Liver (tissue), 9 donors: Measurements from ENCODE around the gene HYAL4. TPM values are rescaled to one million over a fixed set of nuclear protein-coding genes. Genes with fewer than 3 reads are reported as not detected.

Source experiments
- DNase-seq: peaks from one replicate; pipeline ENCODE4 v3.0.0-alpha.2; 2017; ENCODE audit warnings: low spot score
- H3K27ac ChIP-seq, 2 donors: one replicate each; pipeline ENCODE4 v1.7.0; 2013; ENCODE audit warnings: inconsistent platforms in 2 of 2, low read length in 2 of 2, control low read depth in 1 of 2, low read depth in 1 of 2, mild to moderate bottlenecking in 1 of 2
- H3K27me3 ChIP-seq, 4 donors: one replicate each; pipeline versions ENCODE4 v1.6.1 to v1.7.0; 2013; ENCODE audit warnings: low read length in 3 of 4, inconsistent platforms in 1 of 4, mild to moderate bottlenecking in 1 of 4, moderate library complexity in 1 of 4; ENCODE audit not compliant: control insufficient read depth in 4 of 4, insufficient read depth in 4 of 4
- H3K36me3 ChIP-seq, 4 donors: one replicate each; pipeline versions ENCODE4 v1.6.1 to v1.7.0; 2013; ENCODE audit warnings: low read length in 3 of 4, mild to moderate bottlenecking in 3 of 4, low read depth in 1 of 4, moderate library complexity in 1 of 4; ENCODE audit not compliant: control insufficient read depth in 4 of 4, insufficient read depth in 3 of 4
- H3K4me1 ChIP-seq, 4 donors: one replicate each; pipeline versions ENCODE4 v1.6.1 to v1.7.0; 2013; ENCODE audit warnings: low read length in 3 of 4, mild to moderate bottlenecking in 3 of 4, moderate library complexity in 1 of 4; ENCODE audit not compliant: control insufficient read depth in 4 of 4, insufficient read depth in 4 of 4
- H3K4me3 ChIP-seq, 3 donors: one replicate each; pipeline versions ENCODE4 v1.6.1 to v1.7.0; 2013; ENCODE audit warnings: low read length in 3 of 3, control low read depth in 1 of 3, low read depth in 1 of 3, mild to moderate bottlenecking in 1 of 3
- H3K9ac ChIP-seq, 2 donors: one replicate each; pipeline ENCODE4 v1.7.0; 2013; ENCODE audit warnings: low read length in 2 of 2, mild to moderate bottlenecking in 2 of 2, moderate library complexity in 2 of 2, control low read depth in 1 of 2, low read depth in 1 of 2
- H3K9me3 ChIP-seq, 4 donors: one replicate each; pipeline versions ENCODE4 v1.6.1 to v1.7.0; 2013; ENCODE audit warnings: low read length in 3 of 4; ENCODE audit not compliant: control insufficient read depth in 4 of 4
- ATF3 ChIP-seq: IDR thresholded peaks from 2 replicates; pipeline ENCODE4 v1.6.1; 2016; ENCODE audit warnings: antibody characterized with exemption
- EGR1 ChIP-seq, 2 donors: IDR thresholded peaks; 2 replicates each; pipeline ENCODE4 v1.6.1; 2016 to 2018; ENCODE audit warnings: antibody characterized with exemption in 2 of 2, low read depth in 2 of 2
- FOXA1 ChIP-seq: IDR thresholded peaks from 2 replicates; pipeline ENCODE4 v1.6.1; 2016; ENCODE audit warnings: antibody characterized with exemption
- FOXA2 ChIP-seq: IDR thresholded peaks from 2 replicates; pipeline ENCODE4 v1.6.1; 2016; ENCODE audit warnings: antibody characterized with exemption
- GABPA ChIP-seq, 2 donors: IDR thresholded peaks in 1 of 2; conservative IDR thresholded peaks in 1 of 2; 2 replicates each; pipeline ENCODE4 v1.6.1; 2016; ENCODE audit warnings: antibody characterized with exemption in 2 of 2, mild to moderate bottlenecking in 1 of 2, moderate library complexity in 1 of 2
- HNF4A ChIP-seq, 2 donors: conservative IDR thresholded peaks; 2 replicates each; pipeline ENCODE4 v1.6.1; 2016; ENCODE audit warnings: antibody characterized with exemption in 2 of 2, mild to moderate bottlenecking in 2 of 2
- HNF4G ChIP-seq: IDR thresholded peaks from 2 replicates; pipeline ENCODE4 v1.6.1; 2016; ENCODE audit warnings: antibody characterized with exemption
- JUND ChIP-seq, 2 donors: IDR thresholded peaks; 2 replicates each; pipeline ENCODE4 v1.6.1; 2016; ENCODE audit warnings: antibody characterized with exemption in 2 of 2
- MAX ChIP-seq: IDR thresholded peaks from 2 replicates; pipeline ENCODE4 v1.6.1; 2016; ENCODE audit warnings: antibody characterized with exemption
- NR2F2 ChIP-seq: IDR thresholded peaks from 2 replicates; pipeline ENCODE4 v1.6.1; 2016; ENCODE audit warnings: antibody characterized with exemption
- RAD21 ChIP-seq, 2 donors: IDR thresholded peaks; 2 replicates each; pipeline ENCODE4 v1.6.1; 2016; ENCODE audit warnings: antibody characterized with exemption in 2 of 2, mild to moderate bottlenecking in 2 of 2
- REST ChIP-seq: IDR thresholded peaks from 2 replicates; pipeline ENCODE4 v1.6.1; 2016; ENCODE audit warnings: antibody characterized with exemption, mild to moderate bottlenecking
- RXRA ChIP-seq, 2 donors: IDR thresholded peaks; 2 replicates each; pipeline ENCODE4 v1.6.1; 2017 to 2018; ENCODE audit warnings: antibody characterized with exemption in 2 of 2, mild to moderate bottlenecking in 1 of 2
- SP1 ChIP-seq: IDR thresholded peaks from 2 replicates; pipeline ENCODE4 v1.6.1; 2018; ENCODE audit warnings: antibody characterized with exemption, mild to moderate bottlenecking
- TAF1 ChIP-seq: conservative IDR thresholded peaks from 2 replicates; pipeline ENCODE4 v1.6.1; 2016; ENCODE audit warnings: antibody characterized with exemption, mild to moderate bottlenecking
- YY1 ChIP-seq: IDR thresholded peaks from 2 replicates; pipeline ENCODE4 v1.6.1; 2016; ENCODE audit warnings: antibody characterized with exemption, mild to moderate bottlenecking
- WGBS: extraction: QIAGEN DNeasy Blood & Tissue Kit; methylation state at CpG from one replicate; pipeline ENCODE4 v1.1.7; 2013; 5-methylcytosine and 5-hydroxymethylcytosine counted together
- polyA plus RNA-seq, 2 donors: library from polyadenylated mRNA; stranded (reverse) in 1 of 2; unstranded in 1 of 2; fragments of 200-250 nt in 1 of 2; fragments of >200 nt in 1 of 2; fragmentation: Nextera tagmentation in 1 of 2; extraction: Ambion mirVana in 1 of 2; gene quantifications; one replicate each; pipeline versions ENCODE4 v1.2.1 to v1.2.3, GENCODE V29; 2013 to 2015
- total RNA-seq, 2 donors: library from RNA; depleted of rRNA; stranded (reverse); fragments of >200 nt; gene quantifications; one replicate each; pipeline ENCODE4 v1.2.3, GENCODE V29; 2014
- TF ChIP-seq, protein P1 (sequence below): IDR thresholded peaks from 2 replicates; pipeline ENCODE4 v1.6.1; 2016; ENCODE audit warnings: antibody characterized with exemption
- TF ChIP-seq, protein P2 (sequence below): fragments of 150-350 bp; IDR thresholded peaks from 2 replicates; pipeline ENCODE4 v1.5.1; 2017; ENCODE audit warnings: improper control_type of control experiment, low read depth, low read length; ENCODE audit not compliant: missing input control
- donor health status: healthy.
- donor health status: healthy.
- donor health status: healthy.
- donor health status: healthy.
- donor health status: healthy.

The HYAL4 gene
- total and polyA plus RNA-seq, 4 donors = not detected

DNA sequence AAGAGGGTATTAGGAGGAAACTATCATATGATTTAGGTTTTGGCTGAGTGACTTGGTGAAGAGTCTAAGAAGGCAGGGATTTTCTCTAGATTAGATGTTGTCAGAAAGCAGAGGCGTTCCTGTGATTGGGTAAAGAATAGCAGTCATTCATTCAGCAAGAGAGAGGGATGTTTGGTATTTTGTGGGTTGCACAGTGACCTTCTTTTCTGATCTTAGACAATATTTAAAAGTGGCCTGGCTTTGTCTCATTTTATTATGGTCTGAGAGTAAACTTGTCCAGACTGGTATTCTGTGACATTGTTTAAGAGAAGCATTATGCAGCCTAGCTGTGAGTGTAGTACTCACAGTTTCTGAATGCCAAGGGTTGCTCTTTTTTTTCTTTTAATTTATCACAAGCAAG lies 18.5 kb downstream of the HYAL4 start:
- H3K27me3 ChIP-seq = no peaks in the 10 kb centered on the region
- no peak overlapping the region for H3K27ac ChIP-seq
- no peak overlapping the region for H3K4me3 ChIP-seq
- no peak overlapping the region for H3K9ac ChIP-seq
- H3K4me1 ChIP-seq = peaks cover 0 to 4% (median 0%) of the 10 kb centered on the region in 4 donors
- H3K36me3 ChIP-seq = no peaks in the 10 kb centered on the region
- TF ChIP-seq EGR1 (IDR thresholded peaks at IDR 0.05; ENCODE audit: low read depth in 2 of 2) (no peak), RAD21 (IDR thresholded peaks at IDR 0.05) (no peak), TAF1 (no peak), RXRA (IDR thresholded peaks at IDR 0.05) (no peak), GABPA (IDR thresholded peaks at IDR 0.05 in 1 of 2, conservative IDR thresholded peaks at IDR 0.05 in 1 of 2) (no peak), MAX (no peak), FOXA1 (no peak), NR2F2 (no peak), JUND (IDR thresholded peaks at IDR 0.05) (no peak), ATF3 (no peak), REST (no peak), YY1 (no peak), FOXA2 (no peak), HNF4G (no peak), HNF4A (conservative IDR thresholded peaks at IDR 0.05) (no peak), SP1 (no peak)
- TF ChIP-seq, protein P1, sequence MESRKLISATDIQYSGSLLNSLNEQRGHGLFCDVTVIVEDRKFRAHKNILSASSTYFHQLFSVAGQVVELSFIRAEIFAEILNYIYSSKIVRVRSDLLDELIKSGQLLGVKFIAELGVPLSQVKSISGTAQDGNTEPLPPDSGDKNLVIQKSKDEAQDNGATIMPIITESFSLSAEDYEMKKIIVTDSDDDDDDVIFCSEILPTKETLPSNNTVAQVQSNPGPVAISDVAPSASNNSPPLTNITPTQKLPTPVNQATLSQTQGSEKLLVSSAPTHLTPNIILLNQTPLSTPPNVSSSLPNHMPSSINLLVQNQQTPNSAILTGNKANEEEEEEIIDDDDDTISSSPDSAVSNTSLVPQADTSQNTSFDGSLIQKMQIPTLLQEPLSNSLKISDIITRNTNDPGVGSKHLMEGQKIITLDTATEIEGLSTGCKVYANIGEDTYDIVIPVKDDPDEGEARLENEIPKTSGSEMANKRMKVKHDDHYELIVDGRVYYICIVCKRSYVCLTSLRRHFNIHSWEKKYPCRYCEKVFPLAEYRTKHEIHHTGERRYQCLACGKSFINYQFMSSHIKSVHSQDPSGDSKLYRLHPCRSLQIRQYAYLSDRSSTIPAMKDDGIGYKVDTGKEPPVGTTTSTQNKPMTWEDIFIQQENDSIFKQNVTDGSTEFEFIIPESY = no peak
- TF ChIP-seq, protein P2, sequence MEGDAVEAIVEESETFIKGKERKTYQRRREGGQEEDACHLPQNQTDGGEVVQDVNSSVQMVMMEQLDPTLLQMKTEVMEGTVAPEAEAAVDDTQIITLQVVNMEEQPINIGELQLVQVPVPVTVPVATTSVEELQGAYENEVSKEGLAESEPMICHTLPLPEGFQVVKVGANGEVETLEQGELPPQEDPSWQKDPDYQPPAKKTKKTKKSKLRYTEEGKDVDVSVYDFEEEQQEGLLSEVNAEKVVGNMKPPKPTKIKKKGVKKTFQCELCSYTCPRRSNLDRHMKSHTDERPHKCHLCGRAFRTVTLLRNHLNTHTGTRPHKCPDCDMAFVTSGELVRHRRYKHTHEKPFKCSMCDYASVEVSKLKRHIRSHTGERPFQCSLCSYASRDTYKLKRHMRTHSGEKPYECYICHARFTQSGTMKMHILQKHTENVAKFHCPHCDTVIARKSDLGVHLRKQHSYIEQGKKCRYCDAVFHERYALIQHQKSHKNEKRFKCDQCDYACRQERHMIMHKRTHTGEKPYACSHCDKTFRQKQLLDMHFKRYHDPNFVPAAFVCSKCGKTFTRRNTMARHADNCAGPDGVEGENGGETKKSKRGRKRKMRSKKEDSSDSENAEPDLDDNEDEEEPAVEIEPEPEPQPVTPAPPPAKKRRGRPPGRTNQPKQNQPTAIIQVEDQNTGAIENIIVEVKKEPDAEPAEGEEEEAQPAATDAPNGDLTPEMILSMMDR = no peak
- no peaks in the 10 kb centered on the region for H3K9me3 ChIP-seq
- no peak for DNase-seq
- 95% methylated on average over 1 of the region's 1 CpG for WGBS
